SHP77 treated with DMSO at 0.1 percent for 48 hours (cell line): ENCODE measurements around the gene CELF2.

Experiments
- DNase-seq: peaks from one replicate; lab custom pipeline; 2025; lab: John Stamatoyannopoulos, UW

Gene CELF2

DNA sequence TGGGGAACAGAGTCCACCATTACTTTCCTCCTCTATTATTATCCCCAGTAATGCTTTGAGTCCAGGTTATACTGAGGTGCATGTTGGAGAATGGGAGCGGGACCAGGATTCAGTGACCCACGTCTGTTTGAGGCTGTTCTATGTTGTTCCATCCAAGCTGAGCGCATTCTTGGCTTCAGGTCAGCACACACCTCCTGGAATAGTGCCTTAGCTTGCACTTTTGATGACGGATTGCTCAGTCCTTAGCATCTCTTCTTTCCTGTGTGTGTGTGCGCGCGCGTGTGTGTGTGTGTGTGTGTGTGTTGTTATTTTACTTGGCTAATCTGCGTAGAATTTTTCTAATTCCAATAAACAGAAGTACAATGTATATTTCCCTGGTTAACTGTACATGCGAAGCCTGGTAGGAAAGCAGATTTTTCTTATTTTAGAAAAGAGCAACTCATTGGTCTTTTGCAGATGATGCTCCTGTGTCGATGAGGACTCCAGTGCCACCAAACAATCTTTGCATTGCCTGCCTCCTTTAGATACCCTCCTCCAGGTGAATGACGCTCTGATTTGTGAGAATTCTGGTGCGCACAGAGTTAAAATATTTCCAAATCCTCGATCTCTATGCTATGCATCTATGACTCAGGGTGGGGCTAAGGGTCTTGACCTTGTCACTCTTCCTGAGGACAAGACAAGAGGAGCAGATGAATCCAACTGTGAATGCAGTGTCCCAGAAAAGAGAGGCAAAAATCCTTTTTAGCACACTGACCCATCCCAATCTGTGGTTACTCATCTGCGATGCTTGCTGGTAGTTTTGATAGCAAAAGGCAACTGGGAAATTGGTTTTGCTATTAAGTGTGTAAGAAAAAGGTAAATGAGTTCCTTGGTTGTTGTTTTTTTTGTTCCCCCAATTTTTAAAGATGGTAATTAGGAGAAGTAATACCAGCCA is 13.3 kb upstream of the CELF2 start:
- DNase-seq, result no peak

DNA sequence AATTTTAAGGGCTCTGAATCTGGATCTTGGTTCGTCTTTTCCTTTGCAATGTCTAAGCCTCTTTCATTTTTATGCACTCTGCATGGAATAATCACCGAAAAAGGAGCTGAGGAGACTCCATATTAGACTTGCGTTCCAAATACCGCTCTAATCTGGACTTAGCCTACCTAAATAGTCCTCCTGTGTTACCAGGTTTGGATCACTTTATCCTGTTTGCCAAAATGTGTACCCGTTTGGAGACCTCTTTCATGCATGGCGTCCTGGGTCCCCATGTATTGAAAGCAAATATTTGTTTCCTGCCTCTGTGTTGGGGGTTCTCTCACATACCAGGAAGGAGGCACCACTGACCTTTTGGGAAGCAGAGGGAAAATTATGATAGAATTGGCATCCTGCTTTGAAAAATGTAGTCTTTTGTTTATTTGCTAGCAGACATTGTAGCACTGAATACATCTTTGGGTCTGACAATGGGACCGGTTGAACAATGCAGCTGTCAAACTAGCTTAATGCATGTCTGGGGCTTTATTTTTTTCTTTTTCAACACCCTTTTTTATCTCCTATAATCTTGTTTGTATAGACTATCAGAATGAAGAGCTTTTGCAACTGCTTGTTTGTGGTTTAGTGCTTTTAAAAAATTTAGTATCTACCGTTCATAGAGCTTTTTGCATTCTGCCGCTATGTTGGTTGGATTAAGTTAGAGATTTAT is 11.8 kb upstream of the CELF2 start:
- no peak for DNase-seq

GRCh38 chr10:11006428-11006825 is 11.2 kb upstream of the CELF2 start:
- DNase-seq, result no peak

DNA sequence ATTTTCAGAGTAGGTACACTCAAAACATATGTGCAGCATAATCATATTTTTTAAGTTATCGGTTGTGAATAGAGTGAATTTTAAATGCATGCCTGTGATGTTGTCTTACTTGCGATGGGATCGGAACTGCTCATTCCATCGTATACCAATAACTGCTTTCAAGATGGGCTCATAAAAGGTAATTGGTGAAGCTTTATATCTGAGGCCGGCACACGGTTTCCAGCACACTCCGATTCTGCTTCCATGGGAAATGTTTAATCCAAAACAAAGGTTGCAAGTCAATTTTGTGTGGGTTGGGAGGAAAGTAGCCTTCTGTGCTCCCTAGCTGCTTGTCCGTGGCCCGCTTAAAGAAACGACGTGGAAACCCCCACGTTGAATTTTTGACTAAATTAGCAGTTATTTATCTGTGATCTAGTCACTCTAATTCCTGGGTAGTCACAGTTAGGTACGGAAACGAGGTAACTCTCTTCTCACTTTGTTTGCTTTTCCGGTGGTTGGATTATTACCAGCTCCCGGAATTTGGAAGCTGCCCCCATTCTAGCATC is 10.1 kb upstream of the CELF2 start:
- no peak for DNase-seq

GRCh38 chr10:11009471-11010308 is 8.0 kb upstream of the CELF2 start:
- no peak for DNase-seq

GRCh38 chr10:11010582-11010981 is 7.1 kb upstream of the CELF2 start:
- no peak for DNase-seq

DNA sequence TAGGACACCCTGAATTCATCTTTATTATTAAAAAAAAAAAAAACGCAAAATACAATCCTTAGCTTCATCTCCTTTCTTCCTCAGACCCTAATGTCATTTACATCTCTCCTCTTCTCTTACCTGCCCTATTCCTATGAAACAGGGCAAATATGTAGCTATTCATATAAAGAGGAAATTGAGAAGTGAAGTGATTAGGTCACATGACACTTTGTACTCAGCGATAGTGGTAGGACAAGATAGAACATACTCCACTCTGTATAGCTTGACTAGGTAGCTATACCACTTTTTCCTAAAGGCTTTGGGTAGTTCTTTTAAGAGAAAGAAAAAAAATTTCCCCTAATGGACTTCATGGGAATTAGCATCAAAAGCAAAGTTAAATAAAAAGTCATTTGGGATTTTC is 6.2 kb upstream of the CELF2 start:
- DNase-seq, result no peak

DNA sequence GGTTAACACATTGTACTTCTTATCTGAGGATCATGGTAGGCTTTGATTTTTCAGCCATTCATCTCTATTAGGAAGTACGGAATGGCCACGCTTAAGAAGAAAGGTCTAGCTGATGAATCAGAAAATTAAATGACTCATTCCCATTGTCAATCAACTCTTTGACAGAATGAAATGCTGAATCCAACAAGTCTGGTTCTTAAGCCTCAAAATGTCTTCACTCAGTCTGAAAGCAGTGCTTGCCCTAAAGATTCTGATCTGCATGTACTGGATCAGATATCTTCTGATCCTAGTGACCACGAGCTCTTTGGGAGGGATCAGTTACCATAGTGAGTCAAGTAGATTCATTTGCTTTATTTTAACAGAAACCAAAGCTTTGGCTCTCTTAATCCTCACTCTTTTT is 5.7 kb upstream of the CELF2 start:
- no peak for DNase-seq

DNA sequence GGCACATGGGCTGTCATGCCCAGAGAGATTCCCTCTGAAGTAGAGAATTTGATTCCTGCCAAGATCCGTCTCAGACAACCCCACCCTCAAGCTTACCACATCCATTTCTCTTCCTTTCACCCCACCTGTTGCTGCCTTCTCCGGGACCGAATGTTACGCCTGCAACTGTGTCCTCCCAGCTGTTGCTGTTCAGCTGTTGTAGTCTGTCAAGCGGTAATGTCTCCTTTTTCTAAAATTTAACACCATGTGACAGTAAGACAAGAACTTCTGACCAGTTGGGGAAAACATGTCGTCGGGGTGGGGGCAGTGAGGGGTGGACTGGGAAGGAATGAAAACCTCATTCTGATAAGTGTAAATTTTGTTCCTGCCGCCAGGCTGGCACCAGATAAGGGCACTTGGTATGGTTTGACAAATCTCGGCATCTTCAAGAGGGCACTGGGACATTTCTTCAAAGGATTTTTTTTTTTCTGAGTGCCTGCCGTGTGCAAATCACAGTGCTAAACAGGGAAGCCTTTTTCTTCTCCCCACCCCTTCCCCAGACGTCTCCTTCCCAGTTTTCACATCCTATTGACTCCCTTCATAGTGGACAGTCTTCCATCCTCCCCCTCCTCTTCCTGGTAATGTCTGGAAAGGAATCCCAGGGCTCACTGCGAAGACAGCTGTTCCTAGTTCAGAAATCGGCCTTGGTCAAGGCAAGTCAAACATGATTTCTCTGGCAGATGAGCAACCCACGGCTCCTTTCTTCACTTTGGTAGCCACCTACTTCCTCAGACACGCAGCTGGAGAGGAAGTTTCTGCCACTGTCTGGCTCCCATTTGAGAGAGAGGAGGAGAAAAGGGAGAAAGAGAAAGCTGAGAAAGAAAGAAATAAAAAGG is 5.0 kb upstream of the CELF2 start:
- no peak for DNase-seq

- DNase-seq, result no peak
Measured at GRCh38 chr10:11013836-11014235, 3.8 kb upstream of the CELF2 start.

GRCh38 chr10:11014671-11015445 is 2.8 kb upstream of the CELF2 start:
- no peak for DNase-seq

- no peak for DNase-seq
Measured at GRCh38 chr10:11015446-11015934, 2.2 kb upstream of the CELF2 start.

DNA sequence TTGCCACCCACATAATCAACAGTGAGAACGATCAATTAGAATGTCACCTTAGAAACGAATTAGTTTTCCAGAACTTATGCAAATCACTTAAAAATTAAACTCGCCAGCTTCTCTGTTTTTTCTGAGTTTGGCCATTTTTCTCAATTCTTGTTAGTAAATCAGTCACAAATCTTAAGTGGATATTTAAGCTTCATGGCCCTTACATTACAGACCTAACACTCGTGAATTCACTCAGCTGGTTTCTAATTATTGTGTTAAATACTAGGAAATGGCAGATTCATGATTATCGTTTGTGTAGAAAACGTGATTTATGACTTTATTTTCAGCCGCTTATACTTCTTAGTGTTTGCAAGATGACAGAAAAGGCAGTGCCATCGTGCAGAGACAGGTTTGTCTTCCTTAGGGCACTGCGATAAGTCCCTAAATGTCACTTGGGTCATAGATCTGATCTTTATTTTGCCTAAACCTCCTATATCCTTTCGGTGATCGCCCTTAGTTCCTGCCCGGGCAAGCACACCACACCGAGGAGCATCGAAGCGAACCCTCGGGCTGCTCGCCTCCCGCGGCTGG is 587 bp upstream of the CELF2 start:
- DNase-seq, result no peak

DNA sequence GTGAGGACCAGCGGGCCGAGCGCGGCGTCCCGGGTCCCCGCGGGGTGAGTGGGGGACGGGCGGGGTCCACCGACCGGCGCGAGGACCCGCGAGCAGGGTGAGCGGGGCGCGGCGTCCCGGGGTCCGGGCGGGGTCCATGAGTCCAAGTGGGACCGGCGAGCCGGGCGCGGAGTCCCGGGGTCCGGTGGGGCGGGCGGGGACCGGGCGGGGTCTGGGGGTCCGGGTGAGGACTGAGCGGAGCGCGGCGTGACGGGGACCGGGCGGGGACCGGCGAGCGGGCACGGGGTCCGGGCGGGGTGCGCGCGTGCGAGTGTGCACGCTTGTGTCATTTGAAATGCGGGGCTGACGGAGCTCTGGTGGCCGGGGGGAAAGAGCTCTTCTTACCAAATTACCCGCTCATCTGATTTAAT is 765 bp downstream of the CELF2 start:
- DNase-seq, result no peak

GRCh38 chr10:11018855-11019631 is 1.4 kb downstream of the CELF2 start:
- DNase-seq, result no peak

GRCh38 chr10:11019724-11020547 is 2.3 kb downstream of the CELF2 start:
- no peak for DNase-seq

GRCh38 chr10:11020548-11020942 is 2.9 kb downstream of the CELF2 start:
- no peak for DNase-seq

GRCh38 chr10:11022213-11022612 is 4.5 kb downstream of the CELF2 start:
- DNase-seq, result no peak
